Measurements from ENCODE around the gene LMOD1. TPM values are rescaled to one million over a fixed set of nuclear protein-coding genes. Genes with fewer than 3 reads are reported as not detected.

Gene LMOD1
- total RNA-seq, 2 donors from 2014 or later, result 638 to 761 TPM

GRCh38 chr1:201895913-201896807, 50.2 kb downstream of the LMOD1 start:
- DNase-seq (ENCODE audit: low spot score) (peak; percentile 70), ATAC-seq (ENCODE audit: insufficient number of reproducible peaks, low FRiP score, low read depth) (peak; percentile 39)
- H3K36me3 ChIP-seq, result peaks cover 37% of the 10 kb centered on the region
- peak overlapping the region; percentile 93 to 96 for H3K27ac ChIP-seq
- H3K4me1 ChIP-seq (ENCODE audit: control insufficient read depth in 1 of 2, low read depth in 2 of 2), result peaks cover 37 to 78% of the 10 kb centered on the region in 2 donors
- H3K9me3 ChIP-seq, result no peaks in the 10 kb centered on the region
- H3K27me3 ChIP-seq (replicated peaks; ENCODE audit: insufficient read depth), result no peaks in the 10 kb centered on the region
- TF ChIP-seq CTCF (IDR thresholded peaks at IDR 0.05), result peak; percentile 95
- H3K4me3 ChIP-seq, result no peak overlapping the region

GRCh38 chr1:201895120-201895665, 51.2 kb downstream of the LMOD1 start:
- no peak for TF ChIP-seq CTCF (IDR thresholded peaks at IDR 0.05)
- H3K9me3 ChIP-seq, result no peaks in the 10 kb centered on the region
- H3K27me3 ChIP-seq (replicated peaks; ENCODE audit: insufficient read depth), result no peaks in the 10 kb centered on the region
- peaks cover 37% of the 10 kb centered on the region for H3K36me3 ChIP-seq
- DNase-seq (ENCODE audit: low spot score) (no peak), ATAC-seq (ENCODE audit: insufficient number of reproducible peaks, low FRiP score, low read depth) (no peak)
- peak overlapping the region; percentile 93 to 96 for H3K27ac ChIP-seq
- H3K4me3 ChIP-seq, result no peak overlapping the region
- peaks cover 32 to 78% of the 10 kb centered on the region in 2 donors for H3K4me1 ChIP-seq (ENCODE audit: control insufficient read depth in 1 of 2, low read depth in 2 of 2)

- DNase-seq (ENCODE audit: low spot score), result no peak
- no peaks in the 10 kb centered on the region for H3K9me3 ChIP-seq
- peaks cover 32% of the 10 kb centered on the region for H3K36me3 ChIP-seq
- H3K4me3 ChIP-seq, result no peak overlapping the region
- TF ChIP-seq CTCF (IDR thresholded peaks at IDR 0.05), result no peak
- H3K4me1 ChIP-seq (ENCODE audit: control insufficient read depth in 1 of 2, low read depth in 2 of 2), result peaks cover 29 to 76% of the 10 kb centered on the region in 2 donors
- H3K27ac ChIP-seq, result peak overlapping the region; percentile 93 to 96
- ATAC-seq (ENCODE audit: insufficient number of reproducible peaks, low FRiP score, low read depth), result no peak
- no peaks in the 10 kb centered on the region for H3K27me3 ChIP-seq (replicated peaks; ENCODE audit: insufficient read depth)
Measured at GRCh38 chr1:201894343-201895119, 51.8 kb downstream of the LMOD1 start.

GRCh38 chr1:201893431-201893830, 52.9 kb downstream of the LMOD1 start:
- H3K9me3 ChIP-seq, result no peaks in the 10 kb centered on the region
- ATAC-seq (ENCODE audit: insufficient number of reproducible peaks, low FRiP score, low read depth) (no peak), DNase-seq (ENCODE audit: low spot score) (no peak)
- peaks cover 21% of the 10 kb centered on the region for H3K36me3 ChIP-seq
- H3K27me3 ChIP-seq (replicated peaks; ENCODE audit: insufficient read depth), result no peaks in the 10 kb centered on the region
- peaks cover 24 to 66% of the 10 kb centered on the region in 2 donors for H3K4me1 ChIP-seq (ENCODE audit: control insufficient read depth in 1 of 2, low read depth in 2 of 2)
- no peak for TF ChIP-seq CTCF (IDR thresholded peaks at IDR 0.05)
- peak overlapping the region; percentile 43 to 96 for H3K27ac ChIP-seq
- H3K4me3 ChIP-seq, result no peak overlapping the region

- Histone ChIP-seq H3K4me3 (no peak overlapping the region), H3K9me3 (no peaks in the 10 kb centered on the region), H3K27ac (peak overlapping the region; percentile 60 to 85), H3K36me3 (peaks cover 9% of the 10 kb centered on the region), H3K4me1 (ENCODE audit: control insufficient read depth in 1 of 2, low read depth in 2 of 2) (peaks cover 17 to 62% of the 10 kb centered on the region in 2 donors), H3K27me3 (replicated peaks; ENCODE audit: insufficient read depth) (no peaks in the 10 kb centered on the region)
- DNase-seq (ENCODE audit: low spot score) (no peak), ATAC-seq (ENCODE audit: insufficient number of reproducible peaks, low FRiP score, low read depth) (no peak)
- no peak for TF ChIP-seq CTCF (IDR thresholded peaks at IDR 0.05)
Measured at GRCh38 chr1:201892211-201892610, 54.1 kb downstream of the LMOD1 start.

Data from thoracic aorta (tissue), 2 donors.